HG03139 (cell line): ENCODE results near the gene MED6.

Experiments
- ATAC-seq: cut with Tn5 transposase; IDR thresholded peaks from one replicate; pipeline ENCODE4 v1.9.1; 2021; ENCODE audit not compliant: unreplicated experiment

Gene MED6, protein sequence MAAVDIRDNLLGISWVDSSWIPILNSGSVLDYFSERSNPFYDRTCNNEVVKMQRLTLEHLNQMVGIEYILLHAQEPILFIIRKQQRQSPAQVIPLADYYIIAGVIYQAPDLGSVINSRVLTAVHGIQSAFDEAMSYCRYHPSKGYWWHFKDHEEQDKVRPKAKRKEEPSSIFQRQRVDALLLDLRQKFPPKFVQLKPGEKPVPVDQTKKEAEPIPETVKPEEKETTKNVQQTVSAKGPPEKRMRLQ

DNA sequence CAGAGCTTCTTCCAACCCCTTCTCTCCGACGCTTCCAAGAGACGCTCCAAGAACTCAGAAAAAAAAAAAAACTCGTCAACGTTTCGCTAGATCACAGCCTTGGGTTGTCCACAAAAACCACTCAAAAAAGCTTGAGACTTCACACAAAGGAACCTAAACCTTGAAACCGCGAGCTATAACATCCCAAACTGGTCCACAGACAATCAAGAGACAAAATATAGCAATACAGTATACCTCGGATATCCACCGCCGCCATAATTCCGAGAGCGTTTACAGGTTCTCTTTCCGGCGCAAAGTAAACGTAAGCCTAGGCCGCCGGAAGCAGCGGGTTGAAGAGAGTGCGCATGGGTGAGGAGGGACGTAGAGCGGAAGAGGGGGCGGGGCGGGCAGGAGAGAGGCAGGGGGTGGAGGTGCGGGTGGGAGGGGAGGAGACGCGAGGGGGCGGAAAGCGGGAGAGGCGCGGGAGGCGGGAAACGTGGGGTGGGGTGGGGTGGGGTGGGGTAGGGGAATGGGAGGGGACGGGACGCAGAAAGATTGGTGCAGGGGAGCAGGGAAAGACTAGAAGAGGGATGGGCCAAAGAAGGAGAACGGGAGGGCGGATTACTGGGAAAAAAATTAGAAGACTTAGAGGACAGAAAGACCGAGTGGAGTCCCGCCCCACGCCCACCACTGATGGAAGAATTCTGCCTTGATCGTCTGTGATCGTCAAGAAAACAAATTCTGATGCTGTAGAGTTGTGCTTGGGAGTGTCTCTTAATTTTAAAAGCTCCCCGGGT lies at the start of gene MED6:
Gene MED6, minus strand, starts transcription at position 274 of the 776 bp plus-strand sequence. Its CDS starts 18 bp downstream, at position 256.
- ATAC-seq: peak; percentile 85

DNA sequence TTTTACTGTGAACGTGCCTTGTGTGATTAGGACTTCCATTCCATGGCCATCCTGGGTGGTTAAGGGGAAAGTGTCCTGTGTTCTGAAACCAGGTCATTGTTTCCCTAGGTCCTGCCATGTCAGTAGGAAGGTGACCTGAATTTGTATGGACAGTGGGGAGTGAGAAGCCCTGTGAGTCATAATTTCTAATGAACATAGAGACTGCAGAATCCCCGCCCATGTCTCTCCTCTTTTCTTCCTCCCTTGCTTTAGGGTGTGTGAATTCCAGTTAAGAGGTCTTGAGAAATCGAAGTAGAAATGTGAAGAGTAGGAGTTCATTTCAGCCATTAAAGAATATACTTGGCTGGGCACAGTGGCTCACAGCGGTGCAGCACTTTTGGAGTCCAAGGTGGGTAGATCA lies 49.3 kb upstream of the MED6 start:
- ATAC-seq: no peak

DNA sequence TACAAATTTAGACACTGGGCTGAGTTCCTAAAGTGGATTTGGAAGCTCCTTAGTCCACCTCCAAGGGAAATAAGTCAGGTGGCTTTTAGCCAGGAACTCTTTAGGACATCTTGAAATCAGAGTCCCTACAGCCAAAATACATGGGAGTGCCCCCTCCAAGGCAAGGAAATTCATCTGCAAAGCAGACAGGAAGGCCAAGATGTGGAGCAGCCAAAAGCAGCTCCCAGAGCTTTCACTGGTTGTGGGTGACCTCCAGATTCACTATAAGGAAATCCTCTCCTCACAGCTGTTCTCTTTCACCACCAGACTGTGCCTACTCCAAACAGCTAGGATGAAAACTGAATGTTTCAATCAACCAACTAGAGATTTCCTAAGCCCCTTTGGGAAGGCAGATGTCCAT lies 47.9 kb upstream of the MED6 start:
- no peak for ATAC-seq

DNA sequence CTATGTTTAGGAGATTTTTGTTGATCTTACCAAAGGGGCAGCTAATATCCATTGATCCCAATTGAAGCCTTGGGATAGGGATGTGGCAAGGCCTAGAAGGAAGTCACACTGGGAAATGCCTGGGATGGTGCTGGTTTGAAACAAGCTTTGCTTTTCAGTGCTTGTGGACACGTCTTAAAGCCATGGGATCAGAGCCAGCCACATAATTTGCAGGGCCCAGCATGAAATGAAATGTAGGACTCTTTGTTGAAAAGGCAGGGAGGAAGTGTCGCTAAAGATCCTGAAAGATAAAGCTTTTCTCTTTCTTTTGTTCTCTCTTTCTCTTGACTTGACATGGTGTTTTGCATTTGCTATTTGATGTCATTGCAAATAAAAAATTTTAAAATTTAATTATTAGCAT lies 46.2 kb upstream of the MED6 start:
- ATAC-seq: no peak

DNA sequence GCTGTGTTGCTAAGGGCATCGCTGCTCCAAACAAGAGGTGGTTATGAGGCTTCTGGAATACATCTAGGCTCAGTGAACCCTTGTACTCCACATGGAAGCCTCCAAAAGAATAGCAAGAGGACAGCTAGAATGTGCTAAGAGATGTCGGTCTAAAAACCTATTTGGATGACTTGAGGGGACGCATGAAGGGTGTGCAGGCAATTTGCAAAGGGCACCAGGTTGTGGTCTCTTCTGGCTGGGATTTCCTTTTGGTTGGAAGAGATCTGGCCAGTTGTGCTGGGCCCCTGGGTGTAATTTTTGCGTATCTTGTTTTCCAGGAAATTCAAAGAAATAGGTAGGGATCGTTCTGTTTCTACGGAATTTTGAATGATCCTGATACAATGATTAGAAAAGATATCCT lies 45.4 kb upstream of the MED6 start:
- ATAC-seq: no peak

DNA sequence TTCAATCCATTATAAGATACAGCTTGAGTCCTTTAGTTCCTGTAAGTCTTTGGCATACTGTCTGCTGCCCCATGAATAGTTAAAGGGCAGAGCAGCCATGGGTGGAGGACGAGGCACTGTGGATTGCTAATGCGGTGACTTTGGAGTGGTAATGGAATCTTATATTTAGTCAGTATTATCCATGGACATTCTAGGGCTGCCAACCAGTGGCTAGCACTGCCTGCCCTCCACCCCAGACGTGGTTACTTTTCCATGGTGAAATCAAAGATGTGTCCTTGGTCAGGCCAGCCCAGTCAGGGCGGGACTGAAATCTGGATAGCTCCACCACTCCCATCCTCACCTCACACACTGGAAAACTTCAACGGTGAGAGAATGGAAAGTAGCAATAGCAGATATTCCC lies 43.5 kb upstream of the MED6 start:
- no peak for ATAC-seq

DNA sequence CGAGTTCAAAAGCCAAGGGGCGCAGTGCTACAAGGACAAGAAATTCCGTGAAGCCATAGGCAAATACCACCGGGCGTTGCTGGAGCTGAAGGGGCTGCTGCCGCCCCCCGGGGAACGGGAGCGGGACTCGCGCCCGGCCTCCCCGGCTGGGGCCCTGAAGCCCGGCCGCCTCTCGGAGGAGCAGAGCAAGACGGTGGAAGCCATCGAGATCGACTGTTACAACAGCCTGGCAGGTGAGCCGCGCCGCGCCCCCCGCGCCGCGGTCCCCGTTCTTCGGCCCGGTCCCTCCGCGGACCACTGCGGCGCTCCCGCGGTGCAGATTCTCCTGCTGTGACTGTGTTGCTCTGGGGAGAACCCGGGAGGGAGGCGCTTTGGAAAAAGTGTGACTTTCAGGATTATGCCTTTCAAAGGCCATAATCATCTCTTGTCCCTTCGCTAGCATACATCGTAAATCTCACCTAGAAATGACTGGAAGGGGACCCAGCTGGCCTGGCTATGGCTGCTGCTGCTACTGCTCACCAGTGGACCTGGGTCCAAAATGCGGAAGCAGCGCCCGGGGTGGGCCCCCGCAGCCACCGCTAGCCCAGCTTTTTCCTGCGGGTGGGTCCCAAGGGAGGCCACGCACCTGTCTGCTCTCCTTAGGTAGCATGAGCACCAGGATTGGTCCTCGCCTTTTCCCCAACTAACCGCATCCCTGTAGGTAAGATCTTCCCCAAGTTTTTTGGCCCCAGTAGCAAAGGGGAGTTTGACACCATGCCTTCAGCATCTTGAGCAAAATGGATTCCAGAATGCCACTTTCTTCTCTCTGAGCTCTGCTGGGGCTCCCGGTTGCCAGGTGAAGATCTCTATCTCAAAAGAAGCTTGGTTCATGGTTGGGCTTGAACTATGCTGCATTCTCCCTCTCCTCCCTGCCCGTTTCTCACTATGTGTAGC lies 42.1 kb upstream of the MED6 start:
- no peak for ATAC-seq

DNA sequence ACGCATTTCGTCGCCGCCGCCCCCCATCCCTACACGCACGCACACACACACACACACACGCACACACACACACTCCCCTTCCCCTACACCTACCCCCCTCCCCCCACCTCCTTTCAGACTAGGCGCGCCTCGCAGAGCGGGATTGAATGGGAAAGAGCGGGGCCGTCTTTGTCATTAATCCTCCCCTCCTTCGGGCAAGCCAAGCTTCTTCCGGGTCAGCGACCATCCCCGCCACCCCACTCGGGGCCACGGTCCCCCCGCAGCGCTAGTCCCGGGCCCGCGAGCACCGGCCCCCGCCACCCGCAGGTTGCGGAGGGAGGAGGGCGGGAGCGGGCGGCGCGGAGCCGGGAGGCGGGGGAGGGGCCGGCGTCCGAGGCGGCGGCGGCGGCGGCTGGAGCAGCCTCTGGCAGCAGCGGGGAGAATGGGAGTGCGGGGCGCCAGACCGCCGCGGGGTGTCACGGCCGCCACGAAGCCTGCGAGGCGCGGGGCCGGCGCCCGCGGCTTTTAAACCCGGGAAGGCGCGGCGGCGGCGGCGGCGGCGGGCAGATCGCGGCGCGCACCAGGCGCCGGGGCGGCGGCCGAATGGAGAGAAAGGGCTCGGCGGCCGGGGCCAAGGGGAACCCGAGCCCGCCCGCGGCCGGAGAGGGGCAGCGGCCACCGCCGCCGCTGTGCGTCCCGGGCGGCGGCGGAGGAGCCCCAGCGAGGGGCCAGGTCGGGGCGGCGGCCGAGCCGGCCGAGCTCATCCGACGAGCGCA lies 41.3 kb upstream of the MED6 start, which contains the start of gene TTC9:
Gene TTC9, plus strand, starts transcription at position 369 of the 755 bp plus-strand sequence. Its CDS starts 214 bp downstream, at position 583.
- ATAC-seq: no peak

DNA sequence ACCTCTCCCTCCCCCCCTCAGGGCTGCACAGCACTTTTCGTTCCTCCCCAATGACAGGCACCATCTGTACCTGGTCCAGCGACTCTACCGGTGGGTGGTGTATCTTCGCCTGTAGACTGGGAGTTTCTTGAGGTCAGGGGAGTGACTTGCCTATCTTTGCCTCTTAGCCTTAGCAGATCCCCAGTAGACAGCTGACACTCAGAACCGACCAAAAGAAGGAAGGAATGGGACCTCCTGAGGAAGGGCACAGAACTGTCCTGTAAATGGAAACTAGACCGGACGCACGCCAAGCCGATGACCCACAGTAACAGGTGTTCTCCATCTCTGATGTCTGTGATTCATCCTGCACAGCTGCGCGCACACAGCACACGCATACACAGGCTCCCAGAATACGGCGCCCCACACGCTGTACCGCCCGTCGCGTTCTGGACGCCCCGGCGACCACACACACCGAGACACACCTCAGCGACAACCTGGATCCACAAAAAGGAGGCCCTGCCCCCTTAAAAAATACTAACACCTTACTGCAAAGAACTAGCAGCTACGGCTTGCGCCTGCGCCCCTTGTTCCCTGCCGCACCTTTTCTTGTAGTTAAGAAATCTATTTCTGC lies 40.6 kb upstream of the MED6 start:
- peak; percentile 49 for ATAC-seq

DNA sequence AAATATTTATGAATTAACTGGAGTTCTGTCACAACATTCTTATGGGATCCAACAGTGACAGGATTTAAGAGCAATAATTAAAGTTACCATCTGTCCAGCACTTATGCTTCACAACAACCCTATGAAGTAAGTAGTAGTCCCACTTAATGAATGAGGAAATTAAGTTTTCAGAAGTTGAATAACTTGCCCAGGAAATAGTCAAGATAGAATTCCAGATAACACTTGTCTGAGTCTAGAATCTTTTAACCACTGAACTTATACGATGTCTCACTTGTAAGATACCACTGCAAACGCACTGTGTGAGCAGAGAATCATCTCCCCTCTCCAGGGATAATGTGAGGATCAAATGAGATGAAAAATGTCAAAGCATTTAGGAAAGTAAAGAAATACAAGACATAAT lies 38.0 kb upstream of the MED6 start:
- no peak for ATAC-seq

DNA sequence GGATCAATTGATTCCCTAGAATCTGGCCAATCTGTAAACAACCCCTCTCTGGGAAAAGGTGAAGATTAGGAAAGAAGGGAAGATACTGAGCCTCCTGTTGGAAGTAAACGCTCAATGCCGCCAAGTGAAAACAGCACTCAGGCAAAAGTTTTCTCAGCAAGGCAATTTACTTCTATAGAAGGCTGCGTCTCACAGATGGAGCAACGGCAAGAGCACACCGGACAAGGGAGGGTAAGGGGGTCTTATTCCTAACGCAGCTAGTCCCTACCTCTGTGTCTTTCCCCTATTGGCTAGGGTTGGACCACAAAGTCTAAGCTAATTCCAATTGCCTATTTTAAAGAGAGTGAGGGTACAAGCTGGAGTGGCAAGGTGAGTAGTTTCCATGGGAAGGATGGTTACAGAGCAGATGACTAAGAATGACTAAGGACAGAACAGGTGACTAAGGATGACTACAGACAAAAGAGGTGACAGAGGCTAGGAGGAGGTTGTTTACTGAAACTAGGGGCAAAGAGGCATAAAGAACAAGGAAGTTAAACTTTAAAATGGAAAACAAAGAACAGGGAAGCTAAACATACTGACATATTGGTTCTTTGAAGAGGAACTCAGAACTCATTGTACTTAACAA lies 35.6 kb upstream of the MED6 start:
- no peak for ATAC-seq

DNA sequence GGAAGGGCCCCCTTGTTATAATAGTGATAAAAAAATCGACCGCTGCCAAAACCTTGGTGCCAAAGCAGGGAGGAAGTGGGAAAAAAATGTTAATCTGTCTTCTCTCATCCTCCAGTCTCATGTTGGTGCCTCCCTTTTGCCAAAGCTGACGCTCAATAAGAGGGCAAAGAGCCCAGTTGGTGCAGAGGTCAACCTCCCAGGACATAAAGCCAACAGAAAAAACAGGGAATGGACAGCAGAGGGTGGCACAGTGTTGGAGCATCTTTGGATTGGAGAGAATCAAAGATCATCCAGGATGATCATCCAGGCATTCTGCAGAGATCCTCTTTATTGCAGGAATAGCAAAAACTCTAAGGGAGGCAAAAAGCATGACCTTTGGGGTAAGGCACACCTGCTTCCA lies 31.5 kb upstream of the MED6 start:
- ATAC-seq: no peak

DNA sequence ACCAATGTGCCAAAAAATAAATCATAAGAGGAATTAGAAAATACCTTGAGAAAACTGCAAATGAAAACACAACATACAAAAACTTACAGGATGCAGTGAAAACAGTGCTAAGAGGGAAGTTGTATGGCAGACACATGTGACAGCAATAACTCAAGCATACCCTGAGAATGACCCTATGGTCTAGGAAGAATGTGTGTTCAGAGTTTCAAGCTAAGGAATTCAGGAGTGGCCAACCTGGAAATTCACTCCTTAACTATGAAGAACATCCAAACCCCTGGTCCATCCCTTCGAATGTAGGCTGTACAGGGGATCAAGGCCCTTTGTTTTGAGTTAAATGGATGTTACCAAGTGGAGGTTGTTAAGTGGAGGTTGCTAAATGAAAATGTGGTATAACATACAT lies 24.5 kb upstream of the MED6 start:
- ATAC-seq: no peak

DNA sequence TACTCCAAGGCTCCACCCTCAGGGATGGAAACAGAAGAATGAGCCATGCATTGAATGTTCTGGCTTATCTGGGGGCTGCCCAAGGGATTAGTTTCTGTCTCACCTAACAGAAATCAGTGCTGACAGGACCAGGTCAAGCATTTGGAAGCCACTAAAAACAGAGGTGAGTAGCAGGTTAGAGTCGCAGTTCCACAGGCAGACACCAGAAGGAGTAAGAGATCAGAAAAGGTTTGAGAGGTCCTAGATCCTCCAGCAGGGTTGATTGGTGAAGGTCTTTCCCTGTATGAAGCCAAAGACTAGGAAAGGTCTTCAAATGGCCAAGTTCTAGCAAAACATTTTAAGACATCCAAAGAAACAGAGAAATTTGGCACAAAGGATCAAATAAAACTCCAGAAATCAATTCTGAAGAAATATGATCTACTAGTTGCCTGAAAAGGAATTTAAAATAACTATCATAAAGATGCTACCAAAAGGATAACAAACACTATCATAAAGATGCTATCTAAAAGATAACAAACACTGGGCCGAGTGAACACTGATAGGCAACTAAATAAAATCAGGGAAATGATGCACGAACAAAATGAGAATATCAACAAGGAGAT lies 21.8 kb upstream of the MED6 start:
- ATAC-seq: no peak

DNA sequence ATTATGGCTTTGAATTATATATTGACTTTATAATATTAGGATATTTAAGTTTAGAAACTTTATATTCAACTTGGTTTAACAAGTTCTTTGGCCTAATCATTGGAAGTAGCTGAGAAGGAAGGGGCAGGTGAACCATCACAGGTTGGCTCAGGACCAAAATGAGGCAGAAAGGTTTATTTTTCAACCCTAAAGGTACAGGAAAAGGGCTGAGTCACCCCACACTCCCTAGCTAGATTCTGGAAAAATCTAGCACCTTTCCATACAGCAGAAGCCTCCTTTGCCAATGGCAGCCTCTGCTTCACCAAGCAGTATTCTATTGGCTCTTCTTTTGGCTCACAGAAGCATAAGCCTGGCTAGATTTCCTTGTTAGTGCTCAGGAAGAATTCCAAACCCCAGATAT lies 19.3 kb upstream of the MED6 start:
- ATAC-seq: no peak

DNA sequence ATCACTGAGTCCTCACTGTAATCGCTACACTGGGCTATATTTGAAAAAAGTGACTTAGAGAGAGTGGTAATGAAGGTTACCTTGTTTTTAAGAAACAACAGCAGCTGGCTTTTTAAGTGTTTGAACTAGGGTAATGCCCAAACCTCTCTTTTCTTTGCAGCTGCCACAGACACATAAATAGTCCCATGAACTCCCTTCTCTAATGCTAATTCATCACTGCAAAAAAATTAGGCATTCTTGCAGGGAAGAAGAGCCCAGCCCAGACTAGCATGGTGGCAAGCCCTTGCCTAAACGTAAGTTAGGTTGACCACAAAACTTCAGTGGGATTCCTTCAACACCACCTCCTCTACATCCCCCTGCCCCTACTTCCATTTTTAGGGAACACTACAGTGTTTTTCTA lies 17.9 kb upstream of the MED6 start:
- no peak for ATAC-seq

DNA sequence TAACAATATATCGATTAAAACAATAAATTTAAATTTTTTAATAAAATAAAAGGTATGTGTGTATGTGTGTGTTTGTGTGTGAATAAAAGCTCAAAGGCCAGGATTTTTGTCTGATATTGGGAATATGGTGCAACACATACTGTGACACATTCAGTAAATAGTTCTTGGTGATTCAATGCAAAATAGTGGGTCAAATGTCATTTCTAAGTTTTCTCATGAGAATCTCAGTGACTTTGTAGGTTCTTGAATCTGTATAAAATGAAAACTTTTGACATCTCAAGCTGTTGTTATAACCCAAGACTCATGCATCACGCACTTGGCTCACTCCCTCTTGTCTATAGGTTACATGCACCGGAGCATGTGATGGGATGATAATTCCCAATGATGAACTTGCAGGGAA lies 16.2 kb upstream of the MED6 start:
- no peak for ATAC-seq

DNA sequence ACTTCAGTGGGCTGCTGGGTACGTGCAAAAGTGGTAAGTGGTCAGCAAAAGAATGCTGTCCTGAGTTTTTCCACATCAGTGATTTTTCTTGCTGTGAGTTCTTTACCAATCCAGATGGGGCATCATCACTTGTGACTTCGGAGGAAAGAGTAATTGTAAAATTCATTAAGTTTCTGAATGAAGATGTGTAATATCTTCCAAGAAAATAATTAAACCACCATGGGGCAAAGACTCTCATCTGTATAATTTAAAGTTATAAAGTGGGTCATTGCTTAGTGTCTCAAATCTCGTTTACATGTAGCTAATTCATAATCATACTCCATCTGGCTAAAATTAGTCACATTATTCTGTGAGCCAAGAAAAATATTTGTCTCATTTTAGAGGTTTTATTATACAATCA lies 10.8 kb upstream of the MED6 start:
- ATAC-seq: no peak

DNA sequence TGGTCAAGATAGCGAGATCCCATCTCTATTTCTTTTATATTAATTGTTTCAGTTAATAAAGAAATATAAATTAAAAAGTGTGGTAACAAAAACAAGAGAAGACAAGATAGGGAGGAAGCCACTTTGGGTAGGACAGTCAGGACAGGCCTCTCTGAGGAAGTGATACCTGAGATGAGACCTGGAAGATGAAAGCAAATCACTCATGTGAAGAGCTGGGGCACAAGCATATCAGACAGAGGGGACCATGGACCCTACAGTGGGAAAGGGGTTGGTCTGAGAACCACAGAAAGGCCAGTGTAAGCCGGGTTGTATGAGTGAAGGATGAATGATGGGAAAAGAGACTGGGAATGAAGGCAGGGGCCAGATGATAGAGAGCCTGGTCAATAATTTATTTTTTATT lies 1.8 kb upstream of the MED6 start:
- ATAC-seq: no peak

DNA sequence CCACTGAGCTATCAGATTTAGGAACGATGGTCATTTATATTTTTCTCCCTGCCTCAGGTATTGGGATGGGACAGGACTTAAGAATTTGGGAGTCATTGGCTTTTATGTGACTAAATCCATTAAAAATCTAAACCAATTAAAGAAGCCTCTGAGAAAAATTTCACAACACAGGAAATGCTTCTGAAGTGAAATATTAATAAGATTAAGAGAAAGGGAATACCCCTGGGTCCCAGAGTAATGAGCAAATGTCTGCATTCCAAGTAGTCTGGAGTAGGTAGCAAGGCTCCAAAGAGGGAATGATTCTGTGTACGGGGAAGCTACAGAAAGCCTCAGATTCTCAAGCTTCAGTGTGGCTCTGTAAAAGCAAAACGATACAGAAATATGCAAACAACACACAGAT lies 707 bp upstream of the MED6 start:
- no peak for ATAC-seq
